Frontal cortex (tissue), 4 donors: ENCODE results near the gene TRPM3. TPM values are rescaled to one million over a fixed set of nuclear protein-coding genes. Genes with fewer than 3 reads are reported as not detected.

ENCODE experiments used
- DNase-seq, 2 donors: peaks; one replicate each; pipeline ENCODE4 v3.0.0; 2012; ENCODE audit warnings: low spot score in 2 of 2
- FAIRE-seq: peaks from 2 replicates; lab custom pipeline; 2012; peaks lifted over from hg19 to GRCh38; lab: Jason Lieb, UNC
- total RNA-seq: library from RNA; depleted of rRNA; stranded (reverse); fragments of >200 nt; gene quantifications from one replicate; pipeline ENCODE4 v1.2.3, GENCODE V29; 2014
- donor health status: control.
- donor health status: control.
- donor health status: control.

The TRPM3 gene
- total RNA-seq, 1 donor from 2014 or later, result 18.8 TPM

GRCh38 chr9:70553707-70554673 is 567.4 kb downstream of the TRPM3 start:
- DNase-seq (no peak), FAIRE-seq (no peak)

- DNase-seq (no peak), FAIRE-seq (no peak)
Observed at GRCh38 chr9:70552561-70552960, 568.9 kb downstream of the TRPM3 start.

- no peak for FAIRE-seq
- no peak for DNase-seq
Observed at GRCh38 chr9:70551801-70552200, 569.6 kb downstream of the TRPM3 start.

GRCh38 chr9:70551396-70551795 is 570.0 kb downstream of the TRPM3 start:
- FAIRE-seq (no peak), DNase-seq (no peak)

GRCh38 chr9:70549926-70550325 is 571.5 kb downstream of the TRPM3 start:
- FAIRE-seq, result no peak
- DNase-seq, result no peak

- FAIRE-seq (no peak), DNase-seq (no peak)
Observed at GRCh38 chr9:70542311-70542931, 579.0 kb downstream of the TRPM3 start.

- no peak for FAIRE-seq
- no peak for DNase-seq
Observed at GRCh38 chr9:70540016-70540415, 581.4 kb downstream of the TRPM3 start.

- FAIRE-seq, result no peak
- DNase-seq, result no peak
Observed at GRCh38 chr9:70539526-70539925, 581.9 kb downstream of the TRPM3 start.

GRCh38 chr9:70539001-70539400 is 582.4 kb downstream of the TRPM3 start:
- no peak for DNase-seq
- no peak for FAIRE-seq

GRCh38 chr9:70537084-70537483 is 584.3 kb downstream of the TRPM3 start:
- FAIRE-seq, result no peak
- DNase-seq, result no peak

GRCh38 chr9:70535546-70536323 is 585.7 kb downstream of the TRPM3 start:
- DNase-seq, result no peak
- no peak for FAIRE-seq

- FAIRE-seq, result no peak
- DNase-seq, result no peak
Observed at GRCh38 chr9:70534471-70534870, 587.0 kb downstream of the TRPM3 start.

GRCh38 chr9:70534061-70534460 is 587.4 kb downstream of the TRPM3 start:
- FAIRE-seq, result no peak
- no peak for DNase-seq

GRCh38 chr9:70533492-70533891 is 587.9 kb downstream of the TRPM3 start:
- FAIRE-seq (no peak), DNase-seq (no peak)

- DNase-seq, result no peak
- FAIRE-seq, result no peak
Observed at GRCh38 chr9:70532716-70533115, 588.7 kb downstream of the TRPM3 start.

- DNase-seq (no peak), FAIRE-seq (no peak)
Observed at GRCh38 chr9:70531311-70531710, 590.1 kb downstream of the TRPM3 start.

- DNase-seq, result no peak
- no peak for FAIRE-seq
Observed at GRCh38 chr9:70530716-70531115, 590.7 kb downstream of the TRPM3 start.

GRCh38 chr9:70529833-70530232 is 591.6 kb downstream of the TRPM3 start:
- FAIRE-seq, result no peak
- DNase-seq, result no peak

GRCh38 chr9:70529377-70529776 is 592.0 kb downstream of the TRPM3 start:
- no peak for FAIRE-seq

GRCh38 chr9:70526902-70527301 is 594.5 kb downstream of the TRPM3 start:
- no peak for DNase-seq
- FAIRE-seq, result no peak

More at GRCh38 chr9:70529377-70529776, 592.0 kb downstream of the TRPM3 start:
- no peak for DNase-seq
